Measurements from ENCODE around the gene TTBK2.

Gene TTBK2

GRCh38 chr15:42908538-42908937, 12.0 kb downstream of the TTBK2 start:
- CTCF ChIA-PET = interaction anchor here (0.8 to 1.5 kb wide), 3 partner anchors 18 to 171 kb away, joined by 3 to 4 read pairs (median 3); no protein-coding TSS in a partner anchor
- POLR2A ChIA-PET = no interaction called here
- TF ChIP-seq ZNF677 (tag by site-specific recombination; IDR thresholded peaks at IDR 0.05) = no peak
- no peak for TF ChIP-seq ZBTB10 (tag by site-specific recombination; IDR thresholded peaks at IDR 0.05)
- TF ChIP-seq ZNF837 (tag by site-specific recombination; IDR thresholded peaks at IDR 0.05) = no peak
- TF ChIP-seq, protein P1, sequence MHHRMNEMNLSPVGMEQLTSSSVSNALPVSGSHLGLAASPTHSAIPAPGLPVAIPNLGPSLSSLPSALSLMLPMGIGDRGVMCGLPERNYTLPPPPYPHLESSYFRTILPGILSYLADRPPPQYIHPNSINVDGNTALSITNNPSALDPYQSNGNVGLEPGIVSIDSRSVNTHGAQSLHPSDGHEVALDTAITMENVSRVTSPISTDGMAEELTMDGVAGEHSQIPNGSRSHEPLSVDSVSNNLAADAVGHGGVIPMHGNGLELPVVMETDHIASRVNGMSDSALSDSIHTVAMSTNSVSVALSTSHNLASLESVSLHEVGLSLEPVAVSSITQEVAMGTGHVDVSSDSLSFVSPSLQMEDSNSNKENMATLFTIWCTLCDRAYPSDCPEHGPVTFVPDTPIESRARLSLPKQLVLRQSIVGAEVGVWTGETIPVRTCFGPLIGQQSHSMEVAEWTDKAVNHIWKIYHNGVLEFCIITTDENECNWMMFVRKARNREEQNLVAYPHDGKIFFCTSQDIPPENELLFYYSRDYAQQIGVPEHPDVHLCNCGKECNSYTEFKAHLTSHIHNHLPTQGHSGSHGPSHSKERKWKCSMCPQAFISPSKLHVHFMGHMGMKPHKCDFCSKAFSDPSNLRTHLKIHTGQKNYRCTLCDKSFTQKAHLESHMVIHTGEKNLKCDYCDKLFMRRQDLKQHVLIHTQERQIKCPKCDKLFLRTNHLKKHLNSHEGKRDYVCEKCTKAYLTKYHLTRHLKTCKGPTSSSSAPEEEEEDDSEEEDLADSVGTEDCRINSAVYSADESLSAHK (tag by site-specific recombination; IDR thresholded peaks at IDR 0.05) = no peak
- TF ChIP-seq OVOL3 (tag by site-specific recombination; IDR thresholded peaks at IDR 0.05) = no peak
- no peak for TF ChIP-seq ZNF645 (tag by site-specific recombination; IDR thresholded peaks at IDR 0.05)
- TF ChIP-seq ZNF48 (tag by site-specific recombination; IDR thresholded peaks at IDR 0.05) = no peak
- TF ChIP-seq, protein P2, sequence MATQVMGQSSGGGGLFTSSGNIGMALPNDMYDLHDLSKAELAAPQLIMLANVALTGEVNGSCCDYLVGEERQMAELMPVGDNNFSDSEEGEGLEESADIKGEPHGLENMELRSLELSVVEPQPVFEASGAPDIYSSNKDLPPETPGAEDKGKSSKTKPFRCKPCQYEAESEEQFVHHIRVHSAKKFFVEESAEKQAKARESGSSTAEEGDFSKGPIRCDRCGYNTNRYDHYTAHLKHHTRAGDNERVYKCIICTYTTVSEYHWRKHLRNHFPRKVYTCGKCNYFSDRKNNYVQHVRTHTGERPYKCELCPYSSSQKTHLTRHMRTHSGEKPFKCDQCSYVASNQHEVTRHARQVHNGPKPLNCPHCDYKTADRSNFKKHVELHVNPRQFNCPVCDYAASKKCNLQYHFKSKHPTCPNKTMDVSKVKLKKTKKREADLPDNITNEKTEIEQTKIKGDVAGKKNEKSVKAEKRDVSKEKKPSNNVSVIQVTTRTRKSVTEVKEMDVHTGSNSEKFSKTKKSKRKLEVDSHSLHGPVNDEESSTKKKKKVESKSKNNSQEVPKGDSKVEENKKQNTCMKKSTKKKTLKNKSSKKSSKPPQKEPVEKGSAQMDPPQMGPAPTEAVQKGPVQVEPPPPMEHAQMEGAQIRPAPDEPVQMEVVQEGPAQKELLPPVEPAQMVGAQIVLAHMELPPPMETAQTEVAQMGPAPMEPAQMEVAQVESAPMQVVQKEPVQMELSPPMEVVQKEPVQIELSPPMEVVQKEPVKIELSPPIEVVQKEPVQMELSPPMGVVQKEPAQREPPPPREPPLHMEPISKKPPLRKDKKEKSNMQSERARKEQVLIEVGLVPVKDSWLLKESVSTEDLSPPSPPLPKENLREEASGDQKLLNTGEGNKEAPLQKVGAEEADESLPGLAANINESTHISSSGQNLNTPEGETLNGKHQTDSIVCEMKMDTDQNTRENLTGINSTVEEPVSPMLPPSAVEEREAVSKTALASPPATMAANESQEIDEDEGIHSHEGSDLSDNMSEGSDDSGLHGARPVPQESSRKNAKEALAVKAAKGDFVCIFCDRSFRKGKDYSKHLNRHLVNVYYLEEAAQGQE (tag by site-specific recombination; IDR thresholded peaks at IDR 0.05) = no peak
- no peak for TF ChIP-seq FEZF1 (tag by site-specific recombination; IDR thresholded peaks at IDR 0.05)
- TF ChIP-seq ZFP41 (tag by site-specific recombination; IDR thresholded peaks at IDR 0.05; ENCODE audit: borderline replicate concordance) = no peak
- no peak for TF ChIP-seq ZNF544 (tag by site-specific recombination; IDR thresholded peaks at IDR 0.05)
- TF ChIP-seq KLF16 (tag by site-specific recombination; IDR thresholded peaks at IDR 0.05) = no peak
- TF ChIP-seq ZNF155 (tag by site-specific recombination; IDR thresholded peaks at IDR 0.05) = no peak
- TF ChIP-seq EGR2 (tag by site-specific recombination; IDR thresholded peaks at IDR 0.05; ENCODE audit: low read depth) = no peak
- TF ChIP-seq GLI4 (tag by site-specific recombination; IDR thresholded peaks at IDR 0.05) = no peak
- TF ChIP-seq ZNF426 (tag by site-specific recombination; IDR thresholded peaks at IDR 0.05) = no peak
- TF ChIP-seq ZBTB6 (tag by site-specific recombination; IDR thresholded peaks at IDR 0.05) = no peak
- no peak for TF ChIP-seq ZNF664 (tag by site-specific recombination; IDR thresholded peaks at IDR 0.05)
- Histone ChIP-seq H3K9me3 (ENCODE audit: control insufficient read depth, insufficient read depth, low read depth, low read length) (no peaks in the 10 kb centered on the region), H3K36me3 (ENCODE audit: control insufficient read depth in 2 of 2, insufficient read depth in 1 of 2, low read length in 2 of 2) (no peaks in the 10 kb centered on the region), H3K4me3 (ENCODE audit: low read depth, low read length) (no peak overlapping the region), H3K4me1 (ENCODE audit: control insufficient read depth, insufficient read depth, low read length) (no peaks in the 10 kb centered on the region), H3K27ac (ENCODE audit: extremely low read depth, low read depth, low read length) (no peak overlapping the region)

Data from HEK293 (cell line).